Progenitor cell of endocrine pancreas (in vitro differentiated cells): ENCODE measurements around the gene SLC9A9. TPM values are rescaled to one million over a fixed set of nuclear protein-coding genes. Genes with fewer than 3 reads are reported as not detected.

Experiments
- DNase-seq: peaks from one replicate; pipeline ENCODE4 v3.0.0; 2021; ENCODE audit warnings: low spot score; ENCODE audit not compliant: unreplicated experiment
- H3K27ac Mint-ChIP-seq: 2 replicates; pipeline ENCODE4 v1.8.0; 2021; ENCODE audit warnings: mild to moderate bottlenecking, moderate library complexity, mixed read lengths
- H3K27me3 Mint-ChIP-seq: 2 replicates; pipeline ENCODE4 v1.8.0; 2021; ENCODE audit warnings: mixed read lengths
- H3K36me3 Mint-ChIP-seq: 2 replicates; pipeline ENCODE4 v1.8.0; 2022; ENCODE audit warnings: mixed read lengths; ENCODE audit not compliant: insufficient read depth
- H3K4me1 Mint-ChIP-seq: 2 replicates; pipeline ENCODE4 v1.8.0; 2021; ENCODE audit warnings: low read depth, mixed read lengths
- H3K4me3 Mint-ChIP-seq: 2 replicates; pipeline ENCODE4 v1.8.0; 2021; ENCODE audit warnings: low read depth, mild to moderate bottlenecking, moderate library complexity, mixed read lengths
- H3K9me3 Mint-ChIP-seq: 2 replicates; pipeline ENCODE4 v1.8.0; 2021; ENCODE audit warnings: low read depth, mixed read lengths
- total RNA-seq: library from RNA; stranded (reverse); gene quantifications from 2 replicates; pipeline ENCODE4 v1.2.1, GENCODE V29; 2021
- TF ChIP-seq, protein P1 (sequence below): fragments of 200-600 bp; sonication (generic); IDR thresholded peaks from one replicate; pipeline ENCODE4 v1.5.0; 2021; ENCODE audit warnings: antibody characterized with exemption, mild to moderate bottlenecking; ENCODE audit not compliant: unreplicated experiment

Gene SLC9A9
- total RNA-seq, 1 donor from 2014 or later, result 0.17 TPM

DNA sequence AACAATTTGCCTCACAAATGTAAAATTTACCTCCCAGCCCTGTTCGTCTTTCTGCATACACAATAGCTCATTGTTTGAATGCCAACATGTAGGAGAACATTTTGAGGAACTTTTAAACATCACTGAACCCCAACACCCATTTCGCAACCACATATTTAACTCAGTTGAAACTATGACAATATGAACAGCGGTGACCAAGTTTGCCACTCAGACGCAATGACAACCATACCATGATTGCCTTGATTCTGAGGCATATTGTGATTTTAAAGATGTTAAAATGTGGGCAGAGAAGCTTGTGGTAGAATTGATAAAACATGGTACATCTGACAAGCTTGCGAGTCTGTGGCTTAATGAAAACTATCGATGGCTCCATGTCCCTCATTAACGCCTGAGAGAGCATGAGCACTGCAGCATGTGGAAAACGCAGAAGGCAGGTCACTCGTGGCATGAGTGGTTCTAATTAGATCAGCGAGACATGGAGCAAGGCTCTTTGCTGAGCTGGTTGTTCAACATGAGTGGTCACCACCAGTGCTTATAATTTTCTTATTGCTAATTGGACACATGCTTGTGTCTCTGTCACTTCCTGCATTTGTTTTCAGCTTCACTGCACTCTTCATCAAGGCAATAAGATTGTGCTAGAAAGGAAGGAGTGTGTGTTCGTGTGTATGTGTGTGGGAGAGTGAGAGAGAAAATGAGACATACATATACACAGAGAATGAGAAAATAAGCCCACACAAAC is 611.9 kb downstream of the SLC9A9 start:
- Mint-ChIP-seq H3K27ac (no peak overlapping the region), H3K36me3 (no peaks in the 10 kb centered on the region), H3K4me3 (no peak overlapping the region), H3K27me3 (no peaks in the 10 kb centered on the region), H3K4me1 (no peaks in the 10 kb centered on the region), H3K9me3 (peaks cover 3% of the 10 kb centered on the region)
- TF ChIP-seq, protein P1, sequence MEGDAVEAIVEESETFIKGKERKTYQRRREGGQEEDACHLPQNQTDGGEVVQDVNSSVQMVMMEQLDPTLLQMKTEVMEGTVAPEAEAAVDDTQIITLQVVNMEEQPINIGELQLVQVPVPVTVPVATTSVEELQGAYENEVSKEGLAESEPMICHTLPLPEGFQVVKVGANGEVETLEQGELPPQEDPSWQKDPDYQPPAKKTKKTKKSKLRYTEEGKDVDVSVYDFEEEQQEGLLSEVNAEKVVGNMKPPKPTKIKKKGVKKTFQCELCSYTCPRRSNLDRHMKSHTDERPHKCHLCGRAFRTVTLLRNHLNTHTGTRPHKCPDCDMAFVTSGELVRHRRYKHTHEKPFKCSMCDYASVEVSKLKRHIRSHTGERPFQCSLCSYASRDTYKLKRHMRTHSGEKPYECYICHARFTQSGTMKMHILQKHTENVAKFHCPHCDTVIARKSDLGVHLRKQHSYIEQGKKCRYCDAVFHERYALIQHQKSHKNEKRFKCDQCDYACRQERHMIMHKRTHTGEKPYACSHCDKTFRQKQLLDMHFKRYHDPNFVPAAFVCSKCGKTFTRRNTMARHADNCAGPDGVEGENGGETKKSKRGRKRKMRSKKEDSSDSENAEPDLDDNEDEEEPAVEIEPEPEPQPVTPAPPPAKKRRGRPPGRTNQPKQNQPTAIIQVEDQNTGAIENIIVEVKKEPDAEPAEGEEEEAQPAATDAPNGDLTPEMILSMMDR, result no peak
- DNase-seq, result no peak

- TF ChIP-seq, protein P1, result no peak
- Mint-ChIP-seq H3K9me3 (peaks cover 3% of the 10 kb centered on the region), H3K4me3 (no peak overlapping the region), H3K36me3 (no peaks in the 10 kb centered on the region), H3K27ac (no peak overlapping the region), H3K4me1 (no peaks in the 10 kb centered on the region), H3K27me3 (no peaks in the 10 kb centered on the region)
- no peak for DNase-seq
Observed at GRCh38 chr3:143235614-143236204, 612.6 kb downstream of the SLC9A9 start.

GRCh38 chr3:143234526-143234925 is 613.7 kb downstream of the SLC9A9 start:
- no peaks in the 10 kb centered on the region for H3K36me3 Mint-ChIP-seq
- DNase-seq, result no peak
- TF ChIP-seq, protein P1, result no peak
- no peaks in the 10 kb centered on the region for H3K4me1 Mint-ChIP-seq
- H3K27ac Mint-ChIP-seq, result no peak overlapping the region
- H3K4me3 Mint-ChIP-seq, result no peak overlapping the region
- H3K27me3 Mint-ChIP-seq, result no peaks in the 10 kb centered on the region
- peaks cover 3% of the 10 kb centered on the region for H3K9me3 Mint-ChIP-seq

DNA sequence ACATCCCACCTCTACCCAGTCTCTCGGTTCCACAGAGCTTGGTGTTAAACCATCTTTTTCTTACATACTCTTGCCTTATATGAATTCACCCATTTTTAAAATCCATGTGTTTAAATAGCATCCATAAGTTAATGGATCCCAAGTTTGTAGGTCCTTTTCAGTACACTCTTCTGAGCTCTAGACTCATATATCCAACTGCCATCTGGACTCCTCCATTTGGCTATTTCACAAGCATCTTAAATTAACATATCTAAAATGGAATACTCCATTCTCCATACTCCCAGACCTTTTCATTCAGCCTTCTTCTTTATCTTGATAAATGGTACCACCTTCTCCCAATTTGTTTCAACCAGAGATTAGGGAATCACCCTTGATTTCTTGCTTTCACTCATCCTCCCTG is 615.3 kb downstream of the SLC9A9 start:
- Mint-ChIP-seq H3K36me3 (no peaks in the 10 kb centered on the region), H3K4me1 (no peaks in the 10 kb centered on the region), H3K4me3 (no peak overlapping the region), H3K27ac (no peak overlapping the region), H3K9me3 (no peaks in the 10 kb centered on the region), H3K27me3 (no peaks in the 10 kb centered on the region)
- TF ChIP-seq, protein P1, result no peak
- no peak for DNase-seq

GRCh38 chr3:143228405-143228804 is 619.9 kb downstream of the SLC9A9 start:
- TF ChIP-seq, protein P1, result no peak
- no peak overlapping the region for H3K27ac Mint-ChIP-seq
- no peak for DNase-seq
- H3K9me3 Mint-ChIP-seq, result no peaks in the 10 kb centered on the region
- H3K4me1 Mint-ChIP-seq, result peaks cover 2% of the 10 kb centered on the region
- no peaks in the 10 kb centered on the region for H3K27me3 Mint-ChIP-seq
- H3K36me3 Mint-ChIP-seq, result no peaks in the 10 kb centered on the region
- no peak overlapping the region for H3K4me3 Mint-ChIP-seq
